GM12875 (cell line): ENCODE data around the gene BARX2.

Experiments
- H3K4me3 ChIP-seq: one replicate; pipeline ENCODE4 v1.5.1; 2011; ENCODE audit warnings: low read depth, low read length, control low read depth
- TF ChIP-seq, protein P1 (sequence below): IDR thresholded peaks from 2 replicates; pipeline ENCODE4 v1.5.1; 2011; ENCODE audit warnings: low read depth, mild to moderate bottlenecking, control low read depth, inconsistent platforms, low read length, moderate library complexity, borderline replicate concordance; ENCODE audit not compliant: insufficient read depth

Gene BARX2

DNA sequence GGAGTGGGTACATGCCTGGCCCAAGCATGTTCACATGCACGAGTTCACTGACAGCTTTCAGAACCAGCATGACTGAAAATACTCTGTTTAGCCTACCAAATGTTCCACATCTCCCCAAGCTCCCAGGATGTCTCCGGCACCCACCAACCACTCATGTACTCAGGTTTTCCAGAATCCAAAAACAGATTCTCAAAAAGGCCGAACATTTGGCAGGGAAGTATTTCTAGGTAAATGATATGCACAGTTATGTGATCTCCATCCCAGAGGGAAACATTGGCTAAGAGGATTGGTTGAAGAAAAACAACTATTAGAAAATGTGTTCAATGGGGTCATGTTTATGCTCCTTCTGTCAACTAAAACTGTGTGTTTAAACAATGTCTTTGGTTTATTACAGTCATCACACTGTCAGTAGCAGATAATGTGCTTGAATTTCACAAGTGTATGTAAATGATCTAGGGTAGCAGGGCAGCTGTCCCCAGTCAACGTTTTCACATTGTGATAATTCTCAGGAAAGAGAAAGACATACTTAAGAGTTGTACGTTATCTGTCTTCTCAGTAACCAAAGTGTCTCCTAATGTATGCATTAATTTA lies 52.3 kb downstream of the BARX2 start:
- TF ChIP-seq, protein P1, sequence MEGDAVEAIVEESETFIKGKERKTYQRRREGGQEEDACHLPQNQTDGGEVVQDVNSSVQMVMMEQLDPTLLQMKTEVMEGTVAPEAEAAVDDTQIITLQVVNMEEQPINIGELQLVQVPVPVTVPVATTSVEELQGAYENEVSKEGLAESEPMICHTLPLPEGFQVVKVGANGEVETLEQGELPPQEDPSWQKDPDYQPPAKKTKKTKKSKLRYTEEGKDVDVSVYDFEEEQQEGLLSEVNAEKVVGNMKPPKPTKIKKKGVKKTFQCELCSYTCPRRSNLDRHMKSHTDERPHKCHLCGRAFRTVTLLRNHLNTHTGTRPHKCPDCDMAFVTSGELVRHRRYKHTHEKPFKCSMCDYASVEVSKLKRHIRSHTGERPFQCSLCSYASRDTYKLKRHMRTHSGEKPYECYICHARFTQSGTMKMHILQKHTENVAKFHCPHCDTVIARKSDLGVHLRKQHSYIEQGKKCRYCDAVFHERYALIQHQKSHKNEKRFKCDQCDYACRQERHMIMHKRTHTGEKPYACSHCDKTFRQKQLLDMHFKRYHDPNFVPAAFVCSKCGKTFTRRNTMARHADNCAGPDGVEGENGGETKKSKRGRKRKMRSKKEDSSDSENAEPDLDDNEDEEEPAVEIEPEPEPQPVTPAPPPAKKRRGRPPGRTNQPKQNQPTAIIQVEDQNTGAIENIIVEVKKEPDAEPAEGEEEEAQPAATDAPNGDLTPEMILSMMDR, result no peak
- H3K4me3 ChIP-seq, result no peak overlapping the region

DNA sequence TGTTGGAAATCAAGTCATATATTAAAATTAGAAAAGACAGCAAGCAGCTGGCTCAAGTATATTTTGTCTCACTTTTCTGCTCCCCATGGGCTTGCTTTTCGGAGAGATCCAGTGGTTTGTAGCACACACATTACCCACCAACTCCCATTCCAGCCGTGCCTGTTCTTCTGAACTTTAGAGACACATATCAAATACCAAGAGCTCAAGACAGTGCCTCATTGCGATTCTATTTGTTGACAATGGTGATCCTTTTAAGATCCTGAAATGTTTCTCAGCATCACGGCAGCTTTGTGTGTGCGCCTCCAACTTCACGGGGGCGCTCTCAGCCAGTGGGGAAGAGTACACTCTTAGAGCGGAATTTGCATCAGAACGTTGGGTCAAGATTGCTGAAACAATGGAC lies 52.9 kb downstream of the BARX2 start:
- TF ChIP-seq, protein P1, result no peak

DNA sequence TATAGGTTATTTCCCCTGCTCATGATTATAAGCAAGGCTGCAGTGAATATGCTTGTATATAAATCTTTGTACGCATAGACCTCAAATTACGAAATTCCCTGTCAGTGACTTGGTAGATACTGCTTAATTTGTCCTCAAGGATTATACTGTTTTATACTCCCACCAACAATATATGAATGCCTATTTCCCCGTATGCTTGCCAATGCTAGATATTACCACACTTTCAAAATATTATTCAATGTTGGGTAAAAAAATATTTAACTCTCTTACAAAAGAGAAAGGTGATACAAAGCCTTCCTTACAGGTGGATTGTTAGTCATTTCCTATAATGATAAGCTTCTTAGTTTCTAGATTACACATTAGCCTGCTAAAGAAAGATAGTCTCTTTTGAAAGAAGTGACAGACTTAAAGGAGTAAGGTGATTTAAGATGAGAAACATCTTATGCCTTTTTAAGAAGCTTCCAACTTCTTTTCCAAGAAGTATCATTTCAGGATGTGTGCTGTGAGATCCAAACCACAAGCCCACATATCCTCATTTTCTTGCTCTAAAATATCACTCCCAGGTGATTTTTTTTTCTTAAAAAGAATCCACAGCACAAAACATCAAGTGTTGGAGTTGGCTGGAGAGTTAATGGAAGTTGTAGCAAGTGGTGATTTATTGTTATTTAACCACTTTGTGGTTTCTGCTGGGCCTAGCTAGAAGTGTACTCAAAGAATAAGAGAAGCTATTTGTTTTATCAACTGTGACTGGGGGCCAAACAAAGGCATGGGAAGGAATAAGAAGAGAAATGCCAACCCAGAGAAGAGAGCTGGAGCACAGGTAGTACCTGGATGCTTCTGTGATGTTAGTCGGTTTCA lies 59.2 kb downstream of the BARX2 start:
- TF ChIP-seq, protein P1, result no peak

More for the DNA sequence above, 52.9 kb downstream of the BARX2 start:
- no peak overlapping the region for H3K4me3 ChIP-seq

GRCh38 chr11:129435499-129436245 lies 60.0 kb downstream of the BARX2 start:
- H3K4me3 ChIP-seq, result no peak overlapping the region
- TF ChIP-seq, protein P1, result no peak

More for the DNA sequence above, 59.2 kb downstream of the BARX2 start:
- no peak overlapping the region for H3K4me3 ChIP-seq

DNA sequence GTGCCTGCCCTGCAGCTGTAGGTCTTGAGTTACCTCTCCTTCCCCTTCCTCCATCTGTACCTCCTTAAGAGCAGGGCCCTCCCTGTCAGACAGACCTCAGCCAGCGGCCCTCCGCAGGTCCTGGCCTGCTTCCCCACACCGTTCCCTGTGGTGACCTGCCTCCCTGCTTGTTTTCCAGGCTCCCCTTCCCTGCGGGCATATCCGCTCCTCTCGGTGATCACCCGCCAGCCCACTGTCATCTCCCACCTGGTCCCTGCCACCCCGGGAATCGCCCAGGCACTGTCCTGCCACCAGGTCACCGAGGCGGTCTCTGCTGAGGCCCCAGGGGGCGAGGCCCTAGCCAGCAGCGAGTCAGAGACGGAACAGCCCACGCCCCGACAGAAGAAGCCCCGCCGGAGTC lies 60.9 kb downstream of the BARX2 start:
- TF ChIP-seq, protein P1, result no peak
- no peak overlapping the region for H3K4me3 ChIP-seq

DNA sequence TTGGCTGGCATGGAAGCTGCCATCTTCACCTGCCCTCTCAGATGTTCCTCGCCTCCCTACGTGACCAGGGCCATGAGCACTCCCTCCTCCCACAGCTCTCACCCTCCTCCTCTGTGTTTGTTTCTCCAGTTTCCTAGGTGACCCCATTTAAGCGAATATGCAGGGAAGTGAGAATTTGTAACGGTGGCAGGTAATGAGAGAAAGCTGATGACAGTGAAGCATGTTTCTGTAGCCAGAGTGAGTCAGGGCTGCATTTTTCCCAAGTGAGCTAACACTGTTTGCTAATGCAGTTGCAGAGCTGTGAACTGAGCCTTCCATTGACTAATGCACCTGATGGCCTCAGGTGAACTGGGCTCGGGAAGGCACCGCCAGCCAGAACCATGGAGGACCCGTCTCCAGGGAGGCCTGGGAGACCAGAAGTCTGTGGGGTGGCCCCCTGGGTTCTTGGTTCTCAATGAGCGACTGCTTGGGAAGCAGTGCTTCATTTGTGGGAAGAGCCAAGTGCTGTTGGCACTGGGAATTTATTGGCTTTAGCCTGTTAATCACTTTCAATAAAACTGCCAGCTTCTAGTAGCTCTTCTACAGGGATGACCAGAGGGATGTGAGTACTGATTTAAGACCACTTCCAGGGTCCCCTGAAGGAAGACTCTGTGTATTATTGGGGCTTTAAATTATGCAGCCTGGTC lies 64.5 kb downstream of the BARX2 start:
- H3K4me3 ChIP-seq, result no peak overlapping the region
- TF ChIP-seq, protein P1, result no peak
